Activated T-helper 9 cell treated with anti-CD3 and anti-CD28 coated beads, Interleukin-2, amount 50 U/mL, for 16 hours (primary cell): ENCODE data around the gene FBXL14.
"Not testable (repeated sequence)": the region's sequence is repeated elsewhere in the genome, so short reads cannot be mapped to it uniquely, and the experiment has no call there.

Experiments used
- DNase-seq: peaks from one replicate; pipeline ENCODE4 v3.0.0-alpha.2; 2020; ENCODE audit warnings: low read depth

Gene FBXL14

GRCh38 chr12:1572731-1573130, 21.6 kb downstream of the FBXL14 start:
- no peak for DNase-seq

DNA sequence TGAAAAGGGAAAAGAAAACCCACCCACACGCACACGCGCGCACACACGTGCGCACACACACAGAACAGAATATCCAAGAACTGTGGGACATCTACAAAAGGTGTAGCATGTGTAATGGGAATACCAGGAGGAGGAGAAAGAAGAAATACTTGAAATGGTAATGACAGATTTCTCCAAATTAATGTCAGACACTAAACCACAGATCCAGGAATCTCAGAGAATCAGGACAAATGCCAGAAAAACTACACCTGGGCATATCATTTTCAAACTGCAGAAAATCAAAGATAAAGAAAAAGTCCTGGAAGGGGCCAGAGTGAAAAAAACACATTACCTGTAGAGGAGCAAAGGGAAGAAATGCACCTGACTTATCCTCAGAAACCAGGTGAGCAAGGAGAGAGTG, 26.5 kb downstream of the FBXL14 start:
- no peak for DNase-seq

DNA sequence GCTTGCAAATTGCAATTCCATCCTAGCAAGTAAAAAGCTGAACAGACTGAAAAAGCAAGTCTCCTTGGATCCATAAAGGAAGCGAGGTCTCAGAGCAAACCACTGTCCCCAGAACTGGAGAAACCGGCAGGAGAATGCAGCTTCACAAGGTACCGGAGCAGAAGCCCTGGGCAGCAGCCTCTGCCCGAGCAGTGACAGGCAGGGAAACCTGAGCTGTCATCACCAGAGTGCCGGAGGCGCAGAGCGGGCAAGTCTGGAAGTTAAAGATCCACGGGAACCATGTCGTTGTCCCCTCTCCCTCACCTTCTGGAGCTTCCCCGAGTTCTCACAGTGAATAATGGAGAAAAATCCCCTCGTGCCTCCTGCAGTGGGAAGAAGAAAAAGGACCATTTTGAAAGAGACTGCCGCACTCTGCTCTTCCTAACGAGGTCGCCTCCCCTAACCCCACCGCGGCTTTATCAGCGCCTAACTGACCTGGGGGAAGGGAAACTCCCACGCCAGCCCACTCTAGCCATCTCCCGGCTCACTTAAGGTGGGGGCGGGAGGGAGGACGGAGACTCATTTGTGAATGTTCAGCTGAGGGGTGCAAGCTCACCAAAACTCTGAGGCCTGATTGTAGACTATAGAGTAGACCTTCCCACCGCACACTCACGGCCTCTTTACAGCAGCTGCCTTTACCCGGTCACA, 27.8 kb downstream of the FBXL14 start:
- no peak for DNase-seq

- DNase-seq: no peak
These were observed 29.2 kb downstream of the FBXL14 start for GRCh38 chr12:1565172-1565571.

DNA sequence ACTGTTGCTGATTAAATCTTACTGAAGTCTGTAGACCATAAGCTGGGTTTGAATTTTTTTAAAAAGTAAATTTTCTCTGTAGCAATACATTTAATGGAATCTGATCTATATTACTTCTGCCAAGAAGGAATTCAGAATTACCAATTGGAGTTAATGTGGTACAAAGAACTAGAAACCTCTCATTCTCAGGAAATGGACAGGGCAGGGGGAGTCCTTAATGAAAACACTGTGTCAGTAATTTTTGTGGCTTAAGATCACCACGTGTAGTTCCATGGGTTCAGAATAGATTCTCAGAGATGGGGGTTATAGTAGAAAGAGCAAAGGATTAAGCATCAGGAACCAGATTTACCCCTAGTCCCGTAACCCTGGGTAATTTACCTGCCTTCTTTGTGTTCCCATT, 30.3 kb downstream of the FBXL14 start:
- DNase-seq: no peak

GRCh38 chr12:1562813-1563407, 31.5 kb downstream of the FBXL14 start:
- DNase-seq: no peak

- DNase-seq: no peak
These were observed 33.7 kb downstream of the FBXL14 start for GRCh38 chr12:1560704-1561103.

DNA sequence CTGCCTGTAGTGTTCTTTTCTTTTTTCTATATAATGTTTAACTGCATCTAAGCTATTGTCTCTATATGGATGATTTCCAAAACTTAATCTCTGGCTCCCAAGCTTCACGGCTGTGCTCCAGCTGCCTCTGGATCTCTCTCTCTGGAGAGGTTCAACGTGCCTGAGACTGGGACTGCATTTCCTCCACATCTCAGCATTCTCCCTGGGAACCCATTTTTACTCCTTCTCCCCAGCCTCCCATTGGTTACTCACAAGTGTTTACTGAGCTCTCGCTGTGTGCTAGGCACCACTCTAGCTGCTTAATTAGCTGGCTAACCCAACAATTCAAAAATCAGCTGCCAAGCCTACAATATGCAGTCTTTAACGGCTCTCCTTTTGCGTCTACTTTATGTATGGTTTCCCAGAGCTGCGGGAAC, 34.7 kb downstream of the FBXL14 start:
- no peak for DNase-seq

- not testable (repeated sequence) for DNase-seq
These were observed 36.3 kb downstream of the FBXL14 start for GRCh38 chr12:1558108-1558507.

- no peak for DNase-seq
These were observed 40.1 kb downstream of the FBXL14 start for GRCh38 chr12:1553987-1554982.

DNA sequence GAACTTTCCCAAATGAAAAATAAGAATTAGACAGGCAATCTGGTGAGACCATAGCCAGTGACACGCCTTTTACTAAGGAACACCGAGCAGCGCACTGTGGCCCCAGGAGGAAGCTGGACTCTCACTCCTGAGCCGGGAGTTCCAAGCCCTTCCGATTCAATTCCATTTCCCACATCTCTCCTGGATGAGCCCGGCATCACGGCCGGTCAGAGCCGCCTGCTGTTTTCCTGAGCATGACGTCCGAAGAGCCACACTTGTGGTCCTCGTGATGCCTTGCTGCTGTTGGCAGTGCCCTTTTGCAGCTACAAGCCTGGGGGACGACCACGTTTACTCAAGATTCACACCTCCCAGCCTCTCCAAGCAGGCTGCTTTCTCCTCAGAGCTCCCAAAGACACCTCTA, 40.8 kb downstream of the FBXL14 start:
- no peak for DNase-seq

DNA sequence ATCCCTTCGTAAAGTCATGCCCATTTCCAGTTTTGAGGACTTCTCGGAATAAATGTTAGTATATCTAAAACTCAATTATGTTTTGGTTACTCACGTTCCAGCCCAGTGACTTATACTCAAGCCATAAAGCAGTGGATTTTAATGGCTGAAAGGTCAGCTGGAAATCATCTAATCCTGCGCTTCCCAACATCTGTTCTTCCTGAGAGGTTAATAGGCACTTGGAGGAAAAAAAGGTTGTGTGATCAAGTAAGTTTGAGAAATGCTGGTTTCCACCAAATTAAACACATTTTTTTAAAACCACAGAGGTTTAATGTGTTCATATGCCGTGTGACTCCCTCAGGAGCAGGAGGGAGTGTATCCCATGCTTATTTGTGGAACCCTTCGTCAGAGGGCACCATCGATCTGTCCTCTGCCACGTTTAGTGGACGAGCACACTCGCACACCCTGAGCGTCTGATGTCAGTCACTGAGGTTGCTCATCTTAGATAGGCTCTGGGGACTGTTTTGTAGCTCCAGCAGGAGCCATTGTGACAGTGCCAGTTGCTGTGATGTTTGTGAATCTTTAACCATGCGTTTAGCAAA, 41.4 kb downstream of the FBXL14 start:
- no peak for DNase-seq

DNA sequence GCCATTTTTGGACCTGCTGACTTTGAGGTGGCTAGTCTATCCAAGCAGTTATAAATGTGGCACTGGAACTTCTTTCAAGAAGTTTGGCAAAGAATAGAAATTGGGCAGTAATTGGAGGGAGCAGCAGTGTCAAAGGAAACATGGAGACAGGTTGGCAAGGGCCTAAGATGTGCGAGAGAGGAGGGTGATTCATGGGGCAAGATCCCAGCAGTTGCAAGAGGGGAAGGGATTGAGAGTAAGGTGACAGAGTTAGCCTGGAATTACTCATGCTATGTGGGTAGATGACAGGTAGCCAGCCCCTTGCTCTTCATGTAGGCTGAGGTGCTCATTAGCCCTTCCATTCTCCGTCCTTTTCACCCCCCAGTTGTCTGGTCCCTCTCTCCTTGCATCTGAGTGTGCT, 42.2 kb downstream of the FBXL14 start:
- DNase-seq: no peak

GRCh38 chr12:1551496-1551895, 42.9 kb downstream of the FBXL14 start:
- no peak for DNase-seq

GRCh38 chr12:1546931-1547640, 47.3 kb downstream of the FBXL14 start:
- DNase-seq: no peak

DNA sequence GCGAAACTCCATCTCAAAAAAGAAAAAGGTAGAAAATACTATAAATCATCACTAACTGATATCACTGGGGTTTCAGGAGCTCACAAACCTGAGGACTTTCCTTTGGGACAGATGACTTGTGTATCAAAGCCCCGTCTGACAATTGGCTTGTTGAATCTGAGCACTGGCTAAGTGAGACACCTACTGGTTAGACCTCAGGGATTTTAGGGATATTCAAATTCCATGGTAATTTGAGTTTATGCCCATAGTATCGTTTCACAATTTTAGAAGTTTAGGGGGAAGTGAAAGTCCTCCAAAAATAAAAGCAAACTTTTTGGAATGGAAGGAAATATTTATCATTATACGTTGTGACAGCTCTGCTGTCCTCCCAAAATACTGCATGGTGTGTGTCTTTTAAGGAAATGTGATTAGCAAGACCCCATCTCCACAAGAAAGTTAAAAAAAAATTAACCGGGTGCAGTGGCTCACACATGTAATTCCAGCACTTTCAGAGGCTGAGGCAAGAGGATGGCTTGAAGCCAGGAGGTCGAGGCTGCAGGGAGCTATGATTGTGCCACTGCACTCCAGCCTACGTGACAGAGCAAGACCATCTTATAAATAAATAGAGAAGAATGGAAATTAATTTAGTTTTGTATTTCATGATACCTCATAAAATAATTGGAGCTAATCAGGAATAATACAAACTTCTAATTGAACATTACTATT, 49.2 kb downstream of the FBXL14 start:
- no peak for DNase-seq

- no peak for DNase-seq
These were observed 51.8 kb downstream of the FBXL14 start for GRCh38 chr12:1542599-1542998.

GRCh38 chr12:1540690-1541089, 53.7 kb downstream of the FBXL14 start:
- DNase-seq: no peak

- DNase-seq: no peak
These were observed 55.2 kb downstream of the FBXL14 start for GRCh38 chr12:1539135-1539534.

GRCh38 chr12:1536817-1537216, 57.6 kb downstream of the FBXL14 start:
- DNase-seq: no peak

DNA sequence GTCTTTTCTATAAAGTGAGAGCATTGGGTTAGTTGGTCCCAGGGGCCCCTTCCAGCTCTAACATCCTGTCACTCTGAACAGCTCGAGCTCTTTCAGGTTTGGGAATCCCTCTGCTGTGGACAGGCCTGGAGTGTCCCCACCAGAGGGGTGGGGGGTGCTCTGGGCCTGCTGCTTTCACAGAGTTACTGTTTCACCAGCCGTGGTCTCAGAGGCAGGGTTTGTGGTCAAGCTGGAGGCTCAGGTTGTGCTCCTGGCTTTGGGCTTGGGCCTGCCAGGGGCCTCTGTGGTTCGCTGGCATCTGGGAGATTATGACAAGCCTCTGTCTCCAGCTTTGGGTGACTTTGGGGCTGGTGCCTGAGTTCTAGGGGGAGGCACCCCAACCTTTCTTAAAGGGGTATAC, 59.6 kb downstream of the FBXL14 start:
- no peak for DNase-seq
